GM18909 (cell line): ENCODE measurements around the gene IL17RB.

ENCODE experiments used
- ATAC-seq: cut with Tn5 transposase; IDR thresholded peaks from one replicate; pipeline ENCODE4 v1.9.1; 2021; ENCODE audit warnings: mild to moderate bottlenecking; ENCODE audit not compliant: unreplicated experiment, poor library complexity

Gene IL17RB

GRCh38 chr3:53811143-53811927, 35.0 kb upstream of the IL17RB start:
- no peak for ATAC-seq

GRCh38 chr3:53812434-53812833, 33.9 kb upstream of the IL17RB start:
- ATAC-seq = no peak

- no peak for ATAC-seq
Measured at GRCh38 chr3:53813229-53813628, 33.1 kb upstream of the IL17RB start.

- ATAC-seq = no peak
Measured at GRCh38 chr3:53813876-53814275, 32.5 kb upstream of the IL17RB start.

- no peak for ATAC-seq
Measured at GRCh38 chr3:53815067-53815466, 31.3 kb upstream of the IL17RB start.

GRCh38 chr3:53815651-53816050, 30.7 kb upstream of the IL17RB start:
- ATAC-seq = no peak

- ATAC-seq = no peak
Measured at GRCh38 chr3:53816425-53816824, 29.9 kb upstream of the IL17RB start.

- no peak for ATAC-seq
Measured at GRCh38 chr3:53817211-53817610, 29.2 kb upstream of the IL17RB start.

- no peak for ATAC-seq
Measured at GRCh38 chr3:53817809-53818208, 28.6 kb upstream of the IL17RB start.

GRCh38 chr3:53818221-53819162, 27.9 kb upstream of the IL17RB start:
- no peak for ATAC-seq

- ATAC-seq = no peak
Measured at GRCh38 chr3:53819163-53819868, 27.1 kb upstream of the IL17RB start.

GRCh38 chr3:53820084-53820483, 26.3 kb upstream of the IL17RB start:
- ATAC-seq = no peak

- ATAC-seq = no peak
Measured at GRCh38 chr3:53820756-53821580, 25.4 kb upstream of the IL17RB start.

GRCh38 chr3:53821631-53822121, 24.7 kb upstream of the IL17RB start:
- peak; percentile 67 for ATAC-seq

- ATAC-seq = no peak
Measured at GRCh38 chr3:53822331-53822741, 24.0 kb upstream of the IL17RB start.

GRCh38 chr3:53823026-53823955, 23.1 kb upstream of the IL17RB start:
- no peak for ATAC-seq

GRCh38 chr3:53823956-53824657, 22.3 kb upstream of the IL17RB start:
- ATAC-seq = no peak

- no peak for ATAC-seq
Measured at GRCh38 chr3:53824795-53825194, 21.6 kb upstream of the IL17RB start.
